ENCODE results near the gene NUP98.
"Not testable (repeated sequence)": the region's sequence is repeated elsewhere in the genome, so short reads cannot be mapped to it uniquely, and the experiment has no call there.

NUP98 gene

GRCh38 chr11:3679077-3679476 is 118.3 kb downstream of the NUP98 start:
- in situ Hi-C loops (cut with MboI; ENCODE audit: low sequenced_read_pairs), result no loop called here

DNA sequence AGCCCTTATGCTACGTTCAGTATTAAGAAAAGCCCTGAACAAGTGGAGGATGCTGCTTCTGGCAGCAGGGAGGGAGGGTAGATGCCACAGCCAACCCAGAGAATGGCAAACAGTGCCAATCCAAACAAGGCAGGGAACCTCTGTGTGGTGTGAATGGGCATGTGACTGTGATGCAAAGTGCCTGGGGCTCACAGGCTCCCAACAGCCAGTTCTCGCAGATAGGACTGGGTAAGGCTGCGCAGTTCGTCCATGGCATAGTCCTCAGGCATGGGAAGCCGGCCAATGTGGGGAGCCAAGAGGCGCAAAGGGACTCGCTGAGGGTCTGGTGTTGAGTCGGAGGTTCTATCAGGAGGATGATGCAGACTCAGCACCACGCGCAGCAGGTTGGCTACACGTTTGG is 121.4 kb downstream of the NUP98 start:
- in situ Hi-C loops (cut with MboI; ENCODE audit: low sequenced_read_pairs), result no loop called here

DNA sequence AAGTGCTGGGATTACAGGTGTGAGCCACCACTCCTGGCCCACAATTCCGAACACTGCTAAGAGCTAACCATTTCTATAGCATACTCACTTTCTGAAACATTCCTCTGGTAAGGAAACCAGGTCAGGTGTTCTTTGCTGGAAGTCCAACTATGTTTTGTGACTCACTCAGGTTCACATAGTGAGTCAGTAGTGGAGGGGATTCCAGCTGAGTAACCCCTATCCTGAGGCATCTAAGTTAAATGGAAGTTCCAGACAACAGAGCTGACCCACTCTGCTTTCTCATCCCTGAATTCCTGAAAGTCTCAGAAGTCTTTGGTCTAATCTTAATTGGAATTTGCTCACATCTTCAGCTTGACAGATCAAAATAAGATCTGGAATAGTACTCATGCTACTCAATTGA is 123.2 kb downstream of the NUP98 start:
- in situ Hi-C loops (cut with MboI; ENCODE audit: low sequenced_read_pairs), result no loop called here

GRCh38 chr11:3671334-3672254 is 125.8 kb downstream of the NUP98 start, which contains the start of gene CHRNA10:
Gene CHRNA10, minus strand, starts transcription at chr11:3671384. Its CDS starts 72 bp downstream, at chr11:3671312.
- in situ Hi-C loops (cut with MboI; ENCODE audit: low sequenced_read_pairs), result no loop called here

- in situ Hi-C loops (cut with MboI; ENCODE audit: low sequenced_read_pairs), result no loop called here
These were observed 127.6 kb downstream of the NUP98 start for GRCh38 chr11:3669742-3670183.

DNA sequence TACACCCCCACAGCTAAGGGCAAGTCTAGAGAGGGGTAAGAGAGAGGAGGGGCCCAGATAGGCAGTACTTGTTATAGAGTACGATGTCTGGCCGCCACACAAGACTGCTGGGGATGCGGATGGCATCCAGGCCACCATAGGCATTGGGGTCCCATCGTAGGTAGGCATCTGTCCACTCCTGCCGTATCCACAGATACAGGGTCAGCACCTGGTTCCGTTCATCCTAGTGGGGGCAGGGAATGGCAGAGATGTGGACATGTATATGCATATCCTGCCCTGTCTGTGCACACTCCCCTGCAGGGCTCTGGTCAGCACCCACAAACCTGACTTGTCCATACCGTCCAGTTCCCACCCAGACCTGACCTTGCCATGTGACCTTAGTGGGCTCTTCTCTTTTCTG is 128.2 kb downstream of the NUP98 start:
- in situ Hi-C loops (cut with MboI; ENCODE audit: low sequenced_read_pairs), result no loop called here

DNA sequence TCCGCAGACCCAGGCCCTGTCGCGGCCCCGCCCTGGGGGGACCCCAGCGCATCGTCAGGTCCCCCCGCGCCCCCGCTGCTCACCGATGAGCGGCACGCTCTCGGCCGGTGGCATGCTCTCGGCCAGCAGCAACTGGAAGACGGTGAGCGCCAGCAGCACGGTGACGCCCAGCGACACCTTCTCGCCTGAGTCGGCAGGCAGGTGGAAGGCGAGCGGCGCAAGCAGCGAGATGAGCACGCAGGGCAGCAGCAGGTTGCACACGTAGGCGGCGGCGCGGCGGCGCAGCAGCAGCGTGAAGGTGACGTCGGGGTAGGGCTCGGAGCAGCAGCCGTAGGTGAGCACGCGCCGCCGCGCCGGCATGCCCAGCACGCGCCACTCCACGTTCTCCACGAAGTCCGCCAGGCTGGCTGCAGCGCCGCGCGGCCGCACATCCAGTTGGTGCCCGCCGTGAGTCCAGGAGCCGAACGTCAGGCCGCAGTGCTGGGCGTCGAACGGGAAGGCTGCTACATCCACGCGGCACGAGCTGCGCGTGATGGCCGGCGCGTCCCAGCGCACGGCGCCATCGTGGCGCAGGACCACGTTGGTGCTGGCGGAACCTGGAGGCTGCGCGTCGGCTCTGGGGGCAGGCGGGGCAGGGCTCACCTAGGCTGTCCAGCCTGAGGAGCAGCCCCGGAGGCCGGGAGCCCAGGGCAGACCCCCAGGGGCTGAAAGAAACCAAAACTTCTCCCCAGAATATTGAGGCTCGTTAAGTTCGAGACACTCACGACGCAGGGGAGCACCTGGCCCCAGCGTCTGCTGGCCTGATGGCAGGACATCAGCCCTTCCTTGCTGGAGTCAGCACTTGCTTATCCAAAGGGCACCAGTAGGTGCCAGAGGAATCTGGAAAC is 130.0 kb downstream of the NUP98 start:
- in situ Hi-C loops (cut with MboI; ENCODE audit: low sequenced_read_pairs), result no loop called here

DNA sequence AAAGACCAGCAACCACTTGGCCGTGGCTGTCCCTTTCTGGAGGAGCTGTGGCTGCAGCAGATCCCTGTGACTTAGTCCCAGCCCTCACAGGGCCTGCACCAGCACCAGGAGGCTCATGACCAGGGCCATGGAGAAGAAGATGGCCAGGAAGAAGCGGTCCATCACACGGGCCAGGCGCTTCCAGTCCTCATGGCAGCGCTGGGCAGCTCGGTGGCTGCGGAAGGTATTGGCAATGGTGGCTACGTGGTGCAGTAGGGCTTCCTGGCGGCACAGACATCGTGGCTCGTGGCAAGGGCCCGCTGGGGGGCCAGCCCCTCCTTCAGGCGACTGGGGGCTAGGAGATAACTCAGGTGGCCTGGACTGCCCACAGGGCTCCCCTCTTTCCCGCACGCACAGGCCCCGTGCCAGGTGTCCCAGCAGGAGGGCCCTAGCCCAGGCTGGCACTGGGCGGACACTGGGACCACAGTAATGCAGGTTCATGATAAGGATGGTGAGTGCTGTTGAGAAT is 131.3 kb downstream of the NUP98 start:
- in situ Hi-C loops (cut with MboI; ENCODE audit: low sequenced_read_pairs), result no loop called here

DNA sequence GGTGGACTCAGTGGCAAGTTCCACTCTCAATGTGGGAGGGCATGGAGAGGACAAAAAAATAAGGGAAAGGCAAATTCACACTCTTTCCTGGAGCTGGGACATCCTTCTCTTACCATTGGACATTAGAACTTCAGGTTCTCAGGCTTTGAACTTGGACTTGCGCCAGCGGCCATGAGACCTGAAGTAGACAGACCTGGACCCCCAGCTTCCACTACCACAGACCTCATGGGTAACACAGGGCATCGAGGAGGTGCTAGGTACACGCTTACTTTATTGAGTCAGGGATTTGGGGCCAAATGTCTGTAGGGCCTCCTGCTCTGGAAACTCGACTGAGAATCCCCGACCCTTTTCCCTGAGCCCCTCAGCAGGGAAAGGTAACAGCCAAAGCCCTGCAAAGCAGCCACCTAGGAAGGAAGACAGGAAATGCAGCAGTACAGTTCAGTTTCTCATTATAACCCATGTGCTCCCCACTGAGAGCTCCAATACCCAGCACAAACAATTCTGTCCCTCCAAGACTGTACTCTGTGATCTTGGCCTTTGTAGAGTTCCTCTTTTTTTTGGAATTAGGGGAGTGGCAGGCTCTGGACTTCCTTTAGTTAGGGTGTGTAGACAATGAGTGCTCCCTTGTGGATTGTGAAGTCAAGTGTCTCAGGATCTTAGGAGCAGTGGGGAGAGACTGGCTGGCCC is 131.9 kb downstream of the NUP98 start:
- in situ Hi-C loops (cut with MboI; ENCODE audit: low sequenced_read_pairs), result no loop called here

DNA sequence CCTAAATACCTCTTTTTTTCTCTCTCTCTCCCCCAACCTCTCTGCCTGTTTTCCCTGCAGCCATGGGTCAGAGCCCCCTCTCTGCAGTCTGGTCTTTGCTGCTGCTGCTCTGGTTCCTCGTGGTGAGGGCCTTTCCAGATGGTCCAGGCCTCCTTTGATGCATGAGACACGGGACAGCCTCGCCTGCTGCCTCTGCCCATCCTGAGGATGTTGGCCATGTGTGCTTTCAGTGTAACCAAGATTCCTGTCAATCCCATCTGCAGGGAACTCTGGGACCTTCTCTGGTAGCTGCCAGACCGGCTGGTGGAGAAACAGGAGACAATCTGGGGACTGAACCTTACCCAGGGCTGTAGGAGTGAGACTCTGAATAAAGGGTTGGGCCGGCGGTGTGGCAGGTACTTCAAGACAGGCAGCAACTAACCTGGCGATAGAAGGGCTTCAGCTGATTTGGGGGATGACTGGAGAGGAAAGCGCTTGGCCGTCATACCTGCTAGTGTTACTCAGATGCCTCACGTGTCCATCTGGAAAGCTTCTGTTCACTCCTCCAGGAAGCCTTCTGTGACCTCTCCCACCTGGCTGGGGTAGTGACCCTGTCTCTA is 133.2 kb downstream of the NUP98 start:
- in situ Hi-C loops (cut with MboI; ENCODE audit: low sequenced_read_pairs), result no loop called here

GRCh38 chr11:3662856-3663255 is 134.5 kb downstream of the NUP98 start:
- in situ Hi-C loops (cut with MboI; ENCODE audit: low sequenced_read_pairs), result no loop called here

- in situ Hi-C loops (cut with MboI; ENCODE audit: low sequenced_read_pairs), result no loop called here
These were observed 136.4 kb downstream of the NUP98 start for GRCh38 chr11:3660960-3661359.

DNA sequence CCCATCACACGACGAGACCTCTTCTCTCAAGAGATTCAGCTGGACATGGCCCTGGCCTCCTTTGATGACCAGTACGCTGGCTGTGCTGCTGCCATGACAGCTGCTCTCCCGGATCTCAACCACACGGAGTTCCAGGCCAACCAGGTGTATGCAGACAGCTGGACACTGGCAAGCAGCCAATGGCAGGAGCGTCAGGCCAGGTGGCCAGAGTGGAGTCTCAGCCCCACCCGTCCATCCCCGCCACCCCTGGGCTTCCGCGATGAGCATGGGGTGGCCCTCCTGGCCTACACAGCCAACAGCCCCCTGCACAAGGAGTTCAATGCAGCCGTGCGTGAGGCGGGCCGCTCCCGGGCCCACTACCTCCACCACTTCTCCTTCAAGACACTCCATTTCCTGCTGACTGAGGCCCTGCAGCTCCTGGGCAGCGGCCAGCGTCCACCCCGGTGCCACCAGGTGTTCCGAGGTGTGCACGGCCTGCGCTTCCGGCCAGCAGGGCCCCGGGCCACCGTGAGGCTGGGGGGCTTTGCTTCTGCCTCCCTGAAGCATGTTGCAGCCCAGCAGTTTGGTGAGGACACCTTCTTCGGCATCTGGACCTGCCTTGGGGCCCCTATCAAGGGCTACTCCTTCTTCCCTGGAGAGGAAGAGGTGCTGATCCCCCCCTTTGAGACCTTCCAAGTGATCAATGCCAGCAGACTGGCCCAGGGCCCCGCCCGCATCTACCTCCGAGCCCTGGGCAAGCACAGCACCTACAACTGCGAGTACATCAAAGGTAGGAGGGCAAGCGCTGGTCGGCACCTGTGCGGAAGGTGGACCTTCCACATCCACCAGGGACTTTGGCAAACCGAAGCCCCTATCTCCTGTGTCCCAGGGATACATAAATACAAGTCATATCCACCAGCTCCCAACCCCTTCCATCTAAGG is 137.5 kb downstream of the NUP98 start:
- in situ Hi-C loops (cut with MboI; ENCODE audit: low sequenced_read_pairs), result no loop called here

DNA sequence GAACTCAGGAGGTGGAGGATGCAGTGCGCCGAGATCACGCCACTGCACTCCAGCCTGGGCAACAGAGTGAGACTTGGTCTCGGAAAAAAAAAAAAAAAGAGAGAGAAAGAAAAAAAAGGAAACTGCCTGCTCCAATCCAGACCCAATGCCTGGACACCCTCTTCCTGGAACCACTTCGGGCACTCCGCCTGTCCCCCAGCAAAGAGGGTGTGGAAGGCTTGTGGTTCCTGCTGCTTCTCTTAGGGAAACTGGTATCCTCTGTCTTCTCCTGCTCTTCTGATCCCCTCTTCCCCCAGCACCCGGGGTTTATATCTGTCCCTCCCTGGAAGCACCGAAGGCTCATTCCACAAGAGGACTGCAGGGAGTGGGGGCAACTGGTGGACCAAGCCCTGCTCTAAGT is 139.1 kb downstream of the NUP98 start:
- in situ Hi-C loops (cut with MboI; ENCODE audit: low sequenced_read_pairs), result no loop called here

DNA sequence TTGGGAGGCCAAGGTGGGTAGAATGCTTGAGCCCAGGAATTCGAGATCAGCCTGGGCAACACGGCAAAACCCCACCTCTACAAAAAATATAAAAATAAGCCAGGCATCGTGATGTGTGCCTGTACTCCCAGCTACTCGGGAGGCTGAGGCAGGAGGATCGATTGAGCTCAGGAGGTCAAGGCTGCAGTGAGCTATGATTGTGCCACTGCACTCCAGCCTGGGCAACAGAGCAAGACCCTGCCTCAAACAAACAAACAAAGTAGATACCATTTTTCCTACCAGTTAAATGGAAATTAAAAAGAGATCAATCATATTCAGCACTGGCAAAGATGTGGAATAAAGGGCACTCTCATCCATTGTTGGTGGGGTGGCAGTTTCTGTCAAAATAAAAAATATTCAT is 140.0 kb downstream of the NUP98 start:
- in situ Hi-C loops (cut with MboI; ENCODE audit: low sequenced_read_pairs), result not testable (repeated sequence)

GRCh38 chr11:3655547-3655946 is 141.8 kb downstream of the NUP98 start:
- in situ Hi-C loops (cut with MboI; ENCODE audit: low sequenced_read_pairs), result no loop called here

DNA sequence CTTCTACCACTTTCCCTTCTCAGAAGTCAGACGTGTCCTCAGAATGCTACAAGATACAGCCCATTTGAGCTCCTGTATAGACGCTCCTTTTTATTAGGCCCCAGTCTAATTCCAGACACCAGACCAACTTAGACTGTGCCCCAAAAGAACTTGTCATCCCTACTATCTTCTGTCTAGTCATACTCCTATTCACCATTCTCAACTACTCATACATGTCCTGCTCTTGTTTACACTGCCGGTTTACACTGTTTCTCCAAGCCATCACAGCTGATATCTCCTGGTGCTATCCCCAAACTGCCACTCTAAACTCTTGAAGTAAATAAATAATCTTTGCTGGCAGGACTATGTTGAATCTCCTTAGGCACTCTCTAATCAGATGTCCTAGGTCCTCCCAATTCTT is 144.8 kb downstream of the NUP98 start:
- in situ Hi-C loops (cut with MboI; ENCODE audit: low sequenced_read_pairs), result not testable (repeated sequence)

- in situ Hi-C loops (cut with MboI; ENCODE audit: low sequenced_read_pairs), result not testable (repeated sequence)
These were observed 148.0 kb downstream of the NUP98 start for GRCh38 chr11:3649374-3649773.

DNA sequence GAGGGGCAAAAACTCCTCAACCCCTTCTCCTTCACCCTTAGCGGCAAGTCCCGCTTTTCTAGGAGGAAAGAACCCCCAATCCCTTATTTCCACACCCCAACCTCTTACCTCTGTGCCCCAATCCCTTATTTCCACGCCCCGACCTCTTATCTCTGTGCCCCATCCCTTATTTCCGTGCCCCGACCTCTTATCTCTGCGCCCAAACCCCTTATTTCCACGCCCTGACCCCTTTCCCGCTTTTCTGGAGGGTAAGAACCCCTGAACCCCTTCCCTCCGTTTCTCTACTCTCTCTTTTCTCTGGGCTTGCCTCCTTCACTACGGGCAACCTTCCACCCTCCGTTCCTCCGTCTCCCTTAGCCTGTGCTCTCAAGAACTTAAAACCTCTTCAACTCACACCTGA is 148.5 kb downstream of the NUP98 start:
- in situ Hi-C loops (cut with MboI; ENCODE audit: low sequenced_read_pairs), result not testable (repeated sequence)
